Retinal pigment epithelial cell (primary cell): Measurements from ENCODE around the gene TMEM270.

ENCODE experiments used
- DNase-seq: peaks from one replicate; pipeline ENCODE4 v3.0.0-alpha.2; 2010; ENCODE audit warnings: low read depth
- H3K4me3 ChIP-seq: 2 replicates; pipeline ENCODE4 v1.5.1; 2011; ENCODE audit warnings: mild to moderate bottlenecking, low read length, control low read depth, moderate library complexity
- CTCF ChIP-seq: conservative IDR thresholded peaks from 2 replicates; pipeline ENCODE4 v1.5.1; 2011; ENCODE audit warnings: low read depth, low read length, control low read depth, inconsistent platforms

Gene TMEM270

GRCh38 chr7:73871163-73872011 lies 10.4 kb downstream of the TMEM270 start:
- no peak for TF ChIP-seq CTCF
- H3K4me3 ChIP-seq = no peak overlapping the region
- DNase-seq = no peak

GRCh38 chr7:73872056-73872908 lies 11.3 kb downstream of the TMEM270 start:
- TF ChIP-seq CTCF = no peak
- no peak overlapping the region for H3K4me3 ChIP-seq
- no peak for DNase-seq

- H3K4me3 ChIP-seq = no peak overlapping the region
- no peak for TF ChIP-seq CTCF
- no peak for DNase-seq
Measured at GRCh38 chr7:73876361-73876760, 15.4 kb downstream of the TMEM270 start.

GRCh38 chr7:73876973-73877372 lies 16.0 kb downstream of the TMEM270 start:
- no peak for DNase-seq
- H3K4me3 ChIP-seq = no peak overlapping the region
- no peak for TF ChIP-seq CTCF

- no peak overlapping the region for H3K4me3 ChIP-seq
- TF ChIP-seq CTCF = no peak
- no peak for DNase-seq
Measured at GRCh38 chr7:73879977-73880681, 19.2 kb downstream of the TMEM270 start.

GRCh38 chr7:73880755-73881328 lies 19.9 kb downstream of the TMEM270 start:
- no peak overlapping the region for H3K4me3 ChIP-seq
- TF ChIP-seq CTCF = no peak
- no peak for DNase-seq
